ENCODE results near the gene GPD2. TPM values are rescaled to one million over a fixed set of nuclear protein-coding genes. Genes with fewer than 3 reads are reported as not detected.

GPD2 gene
- total RNA-seq, 1 donor from 2014 or later = 49.5 TPM

GRCh38 chr2:156411835-156412234 is 24.3 kb upstream of the GPD2 start:
- Mint-ChIP-seq H3K9me3 (ENCODE audit: low read depth) (no peaks in the 10 kb centered on the region), H3K27ac (no peak overlapping the region), H3K36me3 (ENCODE audit: insufficient read depth) (no peaks in the 10 kb centered on the region), H3K27me3 (no peaks in the 10 kb centered on the region), H3K4me3 (ENCODE audit: low read depth) (no peak overlapping the region), H3K4me1 (ENCODE audit: low read depth) (no peaks in the 10 kb centered on the region)
- TF ChIP-seq CTCF (IDR thresholded peaks at IDR 0.05; ENCODE audit: unreplicated experiment) = no peak
- no peak for DNase-seq (ENCODE audit: low spot score, unreplicated experiment)

DNA sequence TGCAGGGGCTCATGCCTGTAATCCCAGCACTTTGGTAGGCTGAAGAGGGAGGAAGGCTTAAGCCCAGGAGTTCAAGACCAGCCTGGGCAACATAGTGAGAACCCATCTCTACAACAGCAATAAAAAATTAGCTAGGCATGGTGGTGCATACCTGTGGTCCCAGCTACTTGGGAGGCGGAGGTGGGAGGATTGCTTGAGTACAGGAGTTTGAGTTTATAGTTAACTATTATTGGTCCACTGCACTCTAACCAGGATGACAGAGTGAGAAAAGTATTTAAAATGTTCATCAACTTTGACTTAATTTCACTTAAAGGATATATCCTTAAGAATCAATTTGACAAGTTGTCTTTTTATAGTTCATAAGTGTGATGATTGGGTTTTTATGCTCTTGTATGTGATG is 14.3 kb upstream of the GPD2 start:
- no peaks in the 10 kb centered on the region for H3K36me3 Mint-ChIP-seq (ENCODE audit: insufficient read depth)
- H3K9me3 Mint-ChIP-seq (ENCODE audit: low read depth) = peaks cover 7% of the 10 kb centered on the region
- TF ChIP-seq CTCF (IDR thresholded peaks at IDR 0.05; ENCODE audit: unreplicated experiment) = no peak
- no peak overlapping the region for H3K27ac Mint-ChIP-seq
- no peak for DNase-seq (ENCODE audit: low spot score, unreplicated experiment)
- H3K4me1 Mint-ChIP-seq (ENCODE audit: low read depth) = peaks cover 3% of the 10 kb centered on the region
- H3K4me3 Mint-ChIP-seq (ENCODE audit: low read depth) = no peak overlapping the region
- no peaks in the 10 kb centered on the region for H3K27me3 Mint-ChIP-seq

GRCh38 chr2:156423674-156424282 is 12.4 kb upstream of the GPD2 start:
- H3K4me3 Mint-ChIP-seq (ENCODE audit: low read depth) = no peak overlapping the region
- no peak for TF ChIP-seq CTCF (IDR thresholded peaks at IDR 0.05; ENCODE audit: unreplicated experiment)
- H3K36me3 Mint-ChIP-seq (ENCODE audit: insufficient read depth) = no peaks in the 10 kb centered on the region
- H3K27ac Mint-ChIP-seq = no peak overlapping the region
- no peaks in the 10 kb centered on the region for H3K27me3 Mint-ChIP-seq
- H3K9me3 Mint-ChIP-seq (ENCODE audit: low read depth) = peaks cover 7% of the 10 kb centered on the region
- H3K4me1 Mint-ChIP-seq (ENCODE audit: low read depth) = peaks cover 3% of the 10 kb centered on the region
- DNase-seq (ENCODE audit: low spot score, unreplicated experiment) = no peak

GRCh38 chr2:156427074-156427473 is 9.1 kb upstream of the GPD2 start:
- Mint-ChIP-seq H3K36me3 (ENCODE audit: insufficient read depth) (no peaks in the 10 kb centered on the region), H3K9me3 (ENCODE audit: low read depth) (no peaks in the 10 kb centered on the region)
- DNase-seq (ENCODE audit: low spot score, unreplicated experiment) = no peak

GRCh38 chr2:156429211-156429610 is 7.0 kb upstream of the GPD2 start:
- H3K27me3 Mint-ChIP-seq = no peaks in the 10 kb centered on the region
- no peak for TF ChIP-seq CTCF (IDR thresholded peaks at IDR 0.05; ENCODE audit: unreplicated experiment)
- H3K9me3 Mint-ChIP-seq (ENCODE audit: low read depth) = no peaks in the 10 kb centered on the region
- H3K4me3 Mint-ChIP-seq (ENCODE audit: low read depth) = no peak overlapping the region
- H3K27ac Mint-ChIP-seq = no peak overlapping the region
- no peaks in the 10 kb centered on the region for H3K36me3 Mint-ChIP-seq (ENCODE audit: insufficient read depth)
- H3K4me1 Mint-ChIP-seq (ENCODE audit: low read depth) = peaks cover 19% of the 10 kb centered on the region
- DNase-seq (ENCODE audit: low spot score, unreplicated experiment) = no peak

More at GRCh38 chr2:156427074-156427473, 9.1 kb upstream of the GPD2 start:
- TF ChIP-seq CTCF (IDR thresholded peaks at IDR 0.05; ENCODE audit: unreplicated experiment) = no peak
- no peaks in the 10 kb centered on the region for H3K27me3 Mint-ChIP-seq
- no peak overlapping the region for H3K4me3 Mint-ChIP-seq (ENCODE audit: low read depth)
- no peak overlapping the region for H3K27ac Mint-ChIP-seq
- H3K4me1 Mint-ChIP-seq (ENCODE audit: low read depth) = peaks cover 12% of the 10 kb centered on the region

Measured in progenitor cell of endocrine pancreas (in vitro differentiated cells).